Measurements from ENCODE around the gene CIC.

- TF ChIP-seq MAFK (IDR thresholded peaks at IDR 0.05; ENCODE audit: partially characterized antibody) (no peak), CTCF (IDR thresholded peaks at IDR 0.05) (no peak), RNF2 (IDR thresholded peaks at IDR 0.05; ENCODE audit: borderline replicate concordance, low read depth) (no peak), SMC3 (IDR thresholded peaks at IDR 0.05) (no peak), FOXS1 (CRISPR knock-in tag; IDR thresholded peaks at IDR 0.05) (no peak), CBX2 (IDR thresholded peaks at IDR 0.05; ENCODE audit: borderline replicate concordance, low read depth) (no peak), RFX5 (IDR thresholded peaks at IDR 0.05) (no peak), USF2 (IDR thresholded peaks at IDR 0.05) (0 out of 2 replicates have a peak, but pooled peaks have one; percentile 6), NR3C1 (IDR thresholded peaks at IDR 0.05) (no peak), CEBPB (IDR thresholded peaks at IDR 0.05) (no peak), CHD2 (IDR thresholded peaks at IDR 0.05; ENCODE audit: low read length, partially characterized antibody) (no peak), BHLHE40 (IDR thresholded peaks at IDR 0.05; ENCODE audit: low read depth, low read length) (0 out of 2 replicates have a peak, but pooled peaks have one; percentile 46), POLR2A (IDR thresholded peaks at IDR 0.05; ENCODE audit: low read length) (no peak)
- TF ChIP-seq, protein P1, sequence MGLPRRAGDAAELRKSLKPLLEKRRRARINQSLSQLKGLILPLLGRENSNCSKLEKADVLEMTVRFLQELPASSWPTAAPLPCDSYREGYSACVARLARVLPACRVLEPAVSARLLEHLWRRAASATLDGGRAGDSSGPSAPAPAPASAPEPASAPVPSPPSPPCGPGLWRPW (IDR thresholded peaks at IDR 0.05): no peak
Measured at GRCh38 chr19:42252365-42253244, 16.4 kb upstream of the CIC start.

Measured in A549 (cell line).